Endothelial cell of umbilical vein (primary cell): ENCODE measurements around the gene OR8A1. TPM values are rescaled to one million over a fixed set of nuclear protein-coding genes. Genes with fewer than 3 reads are reported as not detected.

Experiments used
- BruUV-seq: library from RNA; stranded (reverse); fragments of 400-500 nt; replicated peaks from 2 replicates; lab custom pipeline; 2021; lab: Mats Ljungman, UMichigan
- CTCF ChIA-PET: fragments of 300-600, 350-600 bp; sonication (Branson Sonifier 250); formaldehyde crosslinking; loops from one replicate; lab custom pipeline; 2021; ENCODE audit warnings: antibody characterized with exemption, inconsistent platforms; lab: Charles Lee
- POLR2A ChIA-PET: fragments of 300-600, 350-600 bp; sonication (Branson Sonifier 250); formaldehyde crosslinking; loops from one replicate; lab custom pipeline; 2021; ENCODE audit warnings: antibody characterized with exemption, inconsistent platforms; lab: Charles Lee
- DNase-seq: peaks from one replicate; pipeline ENCODE4 v3.0.0-alpha.2; 2011; ENCODE audit warnings: low read depth, low spot score
- FAIRE-seq: peaks from 2 replicates; lab custom pipeline; 2011; peaks lifted over from hg19 to GRCh38; lab: Jason Lieb, UNC
- H2AFZ ChIP-seq: 2 replicates; pipeline ENCODE4 v1.6.0; 2012; ENCODE audit warnings: low read depth, low read length, control low read depth, inconsistent platforms
- H3K27ac ChIP-seq: 2 replicates; pipeline ENCODE4 v1.5.1; 2011; ENCODE audit warnings: low read depth, mild to moderate bottlenecking, control low read depth, low read length, moderate library complexity; ENCODE audit not compliant: insufficient read depth
- H3K27me3 ChIP-seq, 2 experiments: 2 replicates each; pipeline versions ENCODE4 v1.6.0 to v1.6.1; 2011; ENCODE audit warnings: low read length in 2 of 2, mixed read lengths in 1 of 2; ENCODE audit not compliant: control insufficient read depth in 2 of 2, insufficient read depth in 2 of 2
- H3K36me3 ChIP-seq, 2 experiments: 2 replicates in 1 of 2; 3 replicates in 1 of 2; pipeline ENCODE4 v1.5.1; 2011; ENCODE audit warnings: low read length in 2 of 2, mild to moderate bottlenecking in 1 of 2, moderate library complexity in 1 of 2; ENCODE audit not compliant: control insufficient read depth in 2 of 2, insufficient read depth in 2 of 2; ENCODE audit errors: extremely low read depth in 1 of 2
- H3K4me1 ChIP-seq: 3 replicates; pipeline ENCODE4 v1.5.1; 2011; ENCODE audit warnings: mild to moderate bottlenecking, low read length; ENCODE audit not compliant: control insufficient read depth, insufficient read depth; ENCODE audit errors: extremely low read depth
- H3K4me2 ChIP-seq: 2 replicates; pipeline ENCODE4 v1.6.1; 2011; ENCODE audit warnings: low read length, control low read depth, mixed read lengths; ENCODE audit not compliant: insufficient read depth
- H3K4me3 ChIP-seq, 3 experiments: fragments of 200-600 bp in 1 of 3; sonication (generic), shearing (Covaris generic) in 1 of 3; replicated peaks in 1 of 3; 2 replicates each; pipeline ENCODE4 v1.5.1; 2011 to 2016; ENCODE audit warnings: control low read depth in 3 of 3, low read length in 3 of 3, mild to moderate bottlenecking in 2 of 3, inconsistent platforms in 1 of 3, low read depth in 1 of 3, moderate library complexity in 1 of 3; ENCODE audit not compliant: insufficient read depth in 1 of 3
- H3K79me2 ChIP-seq: 2 replicates; pipeline ENCODE4 v1.6.0; 2012; ENCODE audit warnings: low read length, inconsistent platforms; ENCODE audit not compliant: control insufficient read depth, insufficient read depth
- H3K9ac ChIP-seq: replicated peaks from 2 replicates; pipeline ENCODE3; 2011; ENCODE audit warnings: low read length, control low read depth; ENCODE audit not compliant: insufficient read depth; ENCODE audit errors: extremely low read depth
- H3K9me1 ChIP-seq: replicated peaks from 3 replicates; pipeline ENCODE4 v1.6.0; 2011; ENCODE audit warnings: mild to moderate bottlenecking, low read length; ENCODE audit not compliant: control insufficient read depth, insufficient read depth; ENCODE audit errors: extremely low read depth
- H3K9me3 ChIP-seq: replicated peaks from 2 replicates; pipeline ENCODE4 v1.5.1; 2012; ENCODE audit warnings: low read length, inconsistent platforms; ENCODE audit not compliant: control insufficient read depth, insufficient read depth
- H4K20me1 ChIP-seq: replicated peaks from 2 replicates; pipeline ENCODE3; 2011; ENCODE audit warnings: mild to moderate bottlenecking, low read length; ENCODE audit not compliant: control insufficient read depth, insufficient read depth; ENCODE audit errors: extremely low read depth
- EZH2 ChIP-seq: IDR thresholded peaks from 2 replicates; pipeline ENCODE4 v1.6.1; 2012; ENCODE audit warnings: borderline replicate concordance, low read depth, mild to moderate bottlenecking, moderate library complexity, low read length, inconsistent platforms; ENCODE audit not compliant: severe bottlenecking
- FOS ChIP-seq: IDR thresholded peaks from 2 replicates; pipeline ENCODE4 v1.6.1; 2011; ENCODE audit warnings: mild to moderate bottlenecking, low read length, moderate library complexity, borderline replicate concordance; ENCODE audit not compliant: insufficient read depth
- GATA2 ChIP-seq: IDR thresholded peaks from 2 replicates; pipeline ENCODE4 v1.7.0; 2011; ENCODE audit warnings: low read depth, mild to moderate bottlenecking, moderate library complexity, mixed read lengths, low read length; ENCODE audit not compliant: insufficient read length, insufficient read depth
- JUN ChIP-seq: IDR thresholded peaks from 2 replicates; pipeline ENCODE4 v1.6.1; 2011; ENCODE audit warnings: borderline replicate concordance, low read depth; ENCODE audit not compliant: insufficient read length, insufficient read depth
- MYC ChIP-seq: IDR thresholded peaks from one replicate; pipeline ENCODE4 v1.6.1; 2011; ENCODE audit warnings: mild to moderate bottlenecking, low read depth, low read length
- POLR2A ChIP-seq: IDR thresholded peaks from 2 replicates; pipeline ENCODE4 v1.6.1; 2012; ENCODE audit warnings: low read depth, mild to moderate bottlenecking, control low read depth, low read length
- POLR2AphosphoS5 ChIP-seq: IDR thresholded peaks from 2 replicates; pipeline ENCODE4 v1.6.1; 2012; ENCODE audit warnings: low read depth, mild to moderate bottlenecking, control low read depth, low read length, moderate library complexity; ENCODE audit not compliant: insufficient read depth
- dilution Hi-C: fragments of 300-500 bp; cut with MboI; formaldehyde crosslinking; loops from one replicate; pipeline ENCODE4 v1.15.0; 2019; ENCODE audit warnings: low sequenced_read_pairs; ENCODE audit not compliant: extremely low pct_ligation_motif_present
- intact Hi-C: fragments of 100-400 bp; cut with micrococcal nuclease; formaldehyde crosslinking; loops from one replicate; pipeline ENCODE4 v1.10.0; 2022
- polyA plus RNA-seq, 4 experiments: library from polyadenylated mRNA; depleted of rRNA in 3 of 4; stranded (reverse) in 3 of 4; unstranded in 1 of 4; fragments of >200 nt; gene quantifications; 2 replicates each; pipeline versions ENCODE4 v1.2.1 to v1.2.3, GENCODE V29; 2011 to 2012; ENCODE audit warnings: missing spikeins in 1 of 4
- total RNA-seq: library from RNA; stranded (reverse); gene quantifications from 2 replicates; pipeline ENCODE4 v1.2.3, GENCODE V29; 2021
- TF ChIP-seq, protein P1 (sequence below), 2 donors: IDR thresholded peaks; 1 replicate in 1 of 2; 2 replicates in 1 of 2; pipeline ENCODE4 v1.5.1; 2011; ENCODE audit warnings: low read length in 2 of 2, mild to moderate bottlenecking in 2 of 2, moderate library complexity in 2 of 2, control low read depth in 1 of 2, inconsistent platforms in 1 of 2, low read depth in 1 of 2; ENCODE audit not compliant: insufficient read depth in 1 of 2; ENCODE audit errors: extremely low read depth in 1 of 2
- TF ChIP-seq, protein P2 (sequence below): IDR thresholded peaks from 2 replicates; pipeline ENCODE4 v1.6.1; 2011; ENCODE audit not compliant: insufficient read depth, insufficient read length

OR8A1 gene
- total and polyA plus RNA-seq, 2 donors (not counting 3 experiments of a cell fraction or from before 2014, with no cell fraction given), result not detected

DNA sequence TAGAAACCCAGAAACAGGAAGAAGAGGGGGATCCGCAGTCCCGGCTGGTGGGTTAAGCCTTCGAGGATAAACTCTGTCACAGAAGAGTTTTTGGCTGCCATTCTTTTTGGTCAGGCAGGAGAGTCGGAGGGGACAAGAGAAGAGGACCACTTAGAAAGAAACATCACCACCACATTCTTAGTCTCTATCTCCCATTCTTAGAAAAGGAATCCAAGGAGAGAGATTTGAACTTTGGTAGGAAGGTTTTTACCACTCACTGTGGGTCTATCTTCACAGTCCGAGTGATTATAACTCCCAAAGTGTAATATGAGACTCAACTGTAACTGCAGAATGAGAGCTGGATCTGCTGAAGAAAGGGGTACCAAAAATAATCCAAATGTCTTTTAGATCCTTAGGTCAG, 26.2 kb upstream of the OR8A1 start, which contains the start of gene OR8B12:
Gene OR8B12 (minus strand): TSS at position 101 of the 400 bp plus-strand sequence. CDS start 0 bp downstream, at position 101.
- Histone ChIP-seq H3K27ac (no peak within 1 kb of the TSS), H2AFZ (no peak within 1 kb of the TSS), H3K4me1 (no peaks in the 10 kb centered on the region), H3K79me2 (no peaks in the 10 kb centered on the region), H3K4me2 (no peak within 1 kb of the TSS), H3K4me3 (no peak within 1 kb of the TSS), H3K27me3 (no peaks in the 10 kb centered on the region), H3K9ac (no peak within 1 kb of the TSS), H3K9me3 (no peaks in the 10 kb centered on the region), H4K20me1 (no peaks in the 10 kb centered on the region), H3K9me1 (no peaks in the 10 kb centered on the region), H3K36me3 (no peaks in the 10 kb centered on the region)
- POLR2A ChIA-PET, result no interaction called here
- CTCF ChIA-PET, result no interaction called here
- TF ChIP-seq, protein P1, sequence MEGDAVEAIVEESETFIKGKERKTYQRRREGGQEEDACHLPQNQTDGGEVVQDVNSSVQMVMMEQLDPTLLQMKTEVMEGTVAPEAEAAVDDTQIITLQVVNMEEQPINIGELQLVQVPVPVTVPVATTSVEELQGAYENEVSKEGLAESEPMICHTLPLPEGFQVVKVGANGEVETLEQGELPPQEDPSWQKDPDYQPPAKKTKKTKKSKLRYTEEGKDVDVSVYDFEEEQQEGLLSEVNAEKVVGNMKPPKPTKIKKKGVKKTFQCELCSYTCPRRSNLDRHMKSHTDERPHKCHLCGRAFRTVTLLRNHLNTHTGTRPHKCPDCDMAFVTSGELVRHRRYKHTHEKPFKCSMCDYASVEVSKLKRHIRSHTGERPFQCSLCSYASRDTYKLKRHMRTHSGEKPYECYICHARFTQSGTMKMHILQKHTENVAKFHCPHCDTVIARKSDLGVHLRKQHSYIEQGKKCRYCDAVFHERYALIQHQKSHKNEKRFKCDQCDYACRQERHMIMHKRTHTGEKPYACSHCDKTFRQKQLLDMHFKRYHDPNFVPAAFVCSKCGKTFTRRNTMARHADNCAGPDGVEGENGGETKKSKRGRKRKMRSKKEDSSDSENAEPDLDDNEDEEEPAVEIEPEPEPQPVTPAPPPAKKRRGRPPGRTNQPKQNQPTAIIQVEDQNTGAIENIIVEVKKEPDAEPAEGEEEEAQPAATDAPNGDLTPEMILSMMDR (IDR thresholded peaks at IDR 0.05; ENCODE audit: extremely low read depth in 1 of 2, insufficient read depth in 1 of 2, low read depth in 1 of 2, low read length in 2 of 2), result no peak
- no TSS peak for BruUV-seq
- dilution Hi-C loops (no loop called here), intact Hi-C loops (no loop called here)
- FAIRE-seq (no peak), DNase-seq (no peak)

DNA sequence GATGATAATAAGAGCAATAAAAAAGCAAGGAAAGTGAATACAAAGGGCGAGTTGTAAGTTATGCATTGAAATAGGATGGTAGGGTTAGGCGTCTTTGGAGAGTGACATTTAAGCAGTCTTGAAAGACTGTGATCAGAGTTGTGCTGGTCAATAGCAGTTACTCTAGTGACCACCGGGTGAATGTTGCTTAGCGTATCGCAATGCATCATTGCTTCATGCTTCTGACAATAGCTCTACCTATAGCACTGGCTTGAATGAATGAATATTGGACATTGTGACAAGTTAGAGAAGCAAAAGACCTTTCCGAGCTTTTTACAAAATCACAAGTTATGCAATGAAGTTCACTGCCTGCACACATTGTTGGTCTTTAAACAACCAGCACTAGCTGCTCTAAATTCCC, 18.6 kb upstream of the OR8A1 start:
- Histone ChIP-seq H3K4me1 (no peaks in the 10 kb centered on the region), H3K9me3 (no peaks in the 10 kb centered on the region), H3K9me1 (no peaks in the 10 kb centered on the region), H3K4me2 (no peak overlapping the region), H2AFZ (no peak overlapping the region), H3K27me3 (no peaks in the 10 kb centered on the region), H3K9ac (no peak overlapping the region), H4K20me1 (no peaks in the 10 kb centered on the region), H3K36me3 (no peaks in the 10 kb centered on the region), H3K4me3 (no peak overlapping the region), H3K27ac (no peak overlapping the region), H3K79me2 (no peaks in the 10 kb centered on the region)
- ChIA-PET POLR2A (interaction anchor here (0.6 kb wide), 1 partner anchor 252 kb away, joined by 3 read pairs; no protein-coding TSS in a partner anchor), CTCF (no interaction called here)
- dilution Hi-C loops, result no loop called here
- FAIRE-seq, result no peak
- BruUV-seq, result no TSS peak
- DNase-seq, result no peak
- TF ChIP-seq GATA2 (no peak), FOS (no peak), EZH2 (no peak), POLR2AphosphoS5 (no peak), POLR2A (no peak), JUN (no peak), MYC (no peak)
- TF ChIP-seq, protein P1 (IDR thresholded peaks at IDR 0.05; ENCODE audit: extremely low read depth in 1 of 2, insufficient read depth in 1 of 2, low read depth in 1 of 2, low read length in 2 of 2), result no peak
- TF ChIP-seq, protein P2, sequence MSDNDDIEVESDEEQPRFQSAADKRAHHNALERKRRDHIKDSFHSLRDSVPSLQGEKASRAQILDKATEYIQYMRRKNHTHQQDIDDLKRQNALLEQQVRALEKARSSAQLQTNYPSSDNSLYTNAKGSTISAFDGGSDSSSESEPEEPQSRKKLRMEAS, result no peak
- intact Hi-C loops, result no loop called here
